Brain microvascular endothelial cell (primary cell): Measurements from ENCODE around the gene DYNLT2B.

Experiments used
- DNase-seq: peaks from one replicate; pipeline ENCODE4 v3.0.0-alpha.2; 2020
- H3K27ac ChIP-seq: fragments of 250-450 bp; sonication (Bioruptor Pico); 2 replicates; pipeline ENCODE4 v1.5.1; 2020; ENCODE audit warnings: mild to moderate bottlenecking, moderate library complexity
- H3K27me3 ChIP-seq: fragments of 250-450 bp; sonication (Bioruptor Pico); replicated peaks from 2 replicates; pipeline ENCODE4 v1.5.1; 2020; ENCODE audit warnings: mild to moderate bottlenecking
- H3K36me3 ChIP-seq: fragments of 250-450 bp; sonication (Bioruptor Pico); replicated peaks from 2 replicates; pipeline ENCODE4 v1.5.1; 2020; ENCODE audit warnings: mild to moderate bottlenecking
- H3K4me3 ChIP-seq: 2 replicates; pipeline ENCODE4 v1.5.1; 2011; ENCODE audit warnings: low read depth, mild to moderate bottlenecking, control low read depth, low read length, moderate library complexity
- in situ Hi-C: cut with HindIII; loops from 2 replicates; pipeline ENCODE4 v1.10.0; 2017; ENCODE audit warnings: low sequenced_read_pairs, low pct_ligation_motif_present
- TF ChIP-seq, protein P1 (sequence below): IDR thresholded peaks from 2 replicates; pipeline ENCODE4 v1.5.1; 2011; ENCODE audit warnings: low read depth, mild to moderate bottlenecking, moderate library complexity, low read length, control low read depth, inconsistent platforms; ENCODE audit errors: missing control alignments

Gene DYNLT2B

DNA sequence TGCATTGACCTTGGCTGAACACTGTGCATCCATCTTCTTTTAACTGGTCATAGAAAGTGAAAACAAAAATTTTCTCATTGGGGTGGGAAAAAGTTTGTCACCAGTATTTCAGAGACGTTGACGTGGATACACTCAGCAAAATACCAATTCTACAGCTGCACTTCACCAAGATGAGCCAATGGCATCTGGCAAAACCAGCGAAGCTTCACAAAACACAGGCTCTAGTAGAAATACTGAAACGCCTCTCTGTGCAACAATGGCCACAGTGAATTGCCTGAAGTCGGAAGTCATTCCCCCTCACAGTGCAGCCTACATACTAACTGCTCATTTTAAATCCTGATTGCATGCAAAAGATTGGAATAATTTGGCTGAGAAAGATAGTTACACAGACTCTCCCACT, 47.5 kb downstream of the DYNLT2B start:
- Histone ChIP-seq H3K36me3 (peaks cover 31% of the 10 kb centered on the region), H3K27me3 (no peaks in the 10 kb centered on the region), H3K4me3 (no peak overlapping the region), H3K27ac (no peak overlapping the region)
- DNase-seq: no peak
- in situ Hi-C loops: no loop called here
- TF ChIP-seq, protein P1, sequence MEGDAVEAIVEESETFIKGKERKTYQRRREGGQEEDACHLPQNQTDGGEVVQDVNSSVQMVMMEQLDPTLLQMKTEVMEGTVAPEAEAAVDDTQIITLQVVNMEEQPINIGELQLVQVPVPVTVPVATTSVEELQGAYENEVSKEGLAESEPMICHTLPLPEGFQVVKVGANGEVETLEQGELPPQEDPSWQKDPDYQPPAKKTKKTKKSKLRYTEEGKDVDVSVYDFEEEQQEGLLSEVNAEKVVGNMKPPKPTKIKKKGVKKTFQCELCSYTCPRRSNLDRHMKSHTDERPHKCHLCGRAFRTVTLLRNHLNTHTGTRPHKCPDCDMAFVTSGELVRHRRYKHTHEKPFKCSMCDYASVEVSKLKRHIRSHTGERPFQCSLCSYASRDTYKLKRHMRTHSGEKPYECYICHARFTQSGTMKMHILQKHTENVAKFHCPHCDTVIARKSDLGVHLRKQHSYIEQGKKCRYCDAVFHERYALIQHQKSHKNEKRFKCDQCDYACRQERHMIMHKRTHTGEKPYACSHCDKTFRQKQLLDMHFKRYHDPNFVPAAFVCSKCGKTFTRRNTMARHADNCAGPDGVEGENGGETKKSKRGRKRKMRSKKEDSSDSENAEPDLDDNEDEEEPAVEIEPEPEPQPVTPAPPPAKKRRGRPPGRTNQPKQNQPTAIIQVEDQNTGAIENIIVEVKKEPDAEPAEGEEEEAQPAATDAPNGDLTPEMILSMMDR: no peak

DNA sequence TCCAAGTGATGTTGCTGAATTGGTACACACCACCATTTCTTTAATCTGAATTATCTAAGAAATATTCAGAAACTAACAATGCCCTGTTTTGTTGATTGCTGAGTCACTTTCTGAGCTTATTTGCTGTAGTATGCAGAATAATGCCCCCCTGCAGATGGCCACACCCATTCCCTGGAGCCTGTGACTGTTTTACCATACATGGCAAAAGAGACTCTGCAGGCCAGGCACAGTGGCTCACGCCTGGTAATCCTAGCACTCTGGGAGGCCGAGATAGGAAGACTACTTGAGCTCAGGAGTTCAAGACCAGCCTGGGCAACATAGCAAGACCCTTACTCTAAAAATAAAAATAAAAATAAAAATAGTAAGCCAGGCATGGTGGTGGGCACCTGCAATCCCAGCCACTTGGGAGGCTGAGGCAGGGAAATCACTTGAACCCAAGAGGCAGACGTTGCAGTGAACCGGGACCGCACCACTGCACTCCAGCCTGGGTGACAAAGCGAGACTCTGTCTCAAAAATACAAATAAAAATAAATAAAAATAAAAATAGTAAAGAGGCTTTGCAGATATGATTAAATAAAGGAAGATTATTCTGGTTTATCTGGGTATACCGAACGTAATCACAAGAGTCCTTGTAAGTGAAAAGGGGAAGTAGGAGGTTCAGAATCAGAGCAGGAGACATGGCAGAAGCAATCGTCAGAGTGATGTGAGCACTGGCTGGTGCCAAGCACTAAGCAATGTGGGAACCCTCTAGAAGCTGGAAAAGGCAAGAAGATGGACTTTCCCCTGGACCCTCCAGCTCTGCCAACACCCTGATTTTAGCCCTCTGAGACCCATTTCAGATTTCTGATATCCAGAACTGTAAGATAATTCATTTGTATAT, 49.5 kb downstream of the DYNLT2B start:
- TF ChIP-seq, protein P1: no peak
- Histone ChIP-seq H3K27me3 (no peaks in the 10 kb centered on the region), H3K4me3 (no peak overlapping the region), H3K27ac (peak overlapping the region; percentile 62), H3K36me3 (peaks cover 40% of the 10 kb centered on the region)
- DNase-seq: peak; percentile 86
- in situ Hi-C loops: no loop called here

DNA sequence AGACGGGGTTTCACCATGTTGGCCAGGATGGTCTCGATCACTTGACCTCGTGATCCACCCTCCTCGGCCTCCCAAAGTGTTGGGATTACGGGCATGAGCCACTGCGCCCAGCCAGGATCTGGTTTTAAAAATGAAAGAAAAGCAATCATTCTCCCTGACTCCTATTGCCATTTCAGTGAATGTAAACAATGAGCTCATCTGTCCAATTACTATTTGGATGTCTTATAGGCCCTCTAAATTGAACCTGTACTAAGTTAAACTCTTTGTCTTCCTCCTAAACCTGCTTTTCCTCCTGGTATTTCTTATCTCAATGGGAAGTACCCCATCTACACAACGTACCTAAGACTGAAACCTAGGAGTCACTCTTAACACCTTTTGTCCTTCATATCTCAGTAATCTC, 54.2 kb downstream of the DYNLT2B start:
- TF ChIP-seq, protein P1: no peak
- H3K27me3 ChIP-seq: no peaks in the 10 kb centered on the region
- H3K36me3 ChIP-seq: peaks cover 29% of the 10 kb centered on the region
- H3K4me3 ChIP-seq: no peak overlapping the region
- no peak for DNase-seq
- no peak overlapping the region for H3K27ac ChIP-seq
- in situ Hi-C loops: no loop called here

DNA sequence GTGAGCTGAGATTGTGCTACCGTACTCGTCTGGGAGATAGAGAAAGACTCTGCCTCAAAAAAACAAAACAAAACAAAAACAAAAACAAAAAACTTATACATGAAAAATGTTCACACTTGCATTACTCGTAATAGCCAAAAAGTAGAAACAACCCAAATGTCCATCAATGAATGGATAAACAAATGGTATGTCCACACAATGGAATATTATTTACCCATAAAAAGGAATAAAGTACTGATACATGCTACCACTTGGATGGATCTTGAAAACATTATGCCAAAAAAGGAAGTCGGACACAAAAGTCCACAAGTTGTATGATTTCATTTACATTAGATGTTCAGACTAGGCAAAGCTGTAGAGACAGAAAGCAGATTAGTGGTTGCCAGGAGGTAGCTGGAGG, 57.3 kb downstream of the DYNLT2B start:
- TF ChIP-seq, protein P1: no peak
- Histone ChIP-seq H3K27me3 (no peaks in the 10 kb centered on the region), H3K36me3 (peaks cover 34% of the 10 kb centered on the region), H3K4me3 (no peak overlapping the region), H3K27ac (no peak overlapping the region)
- no peak for DNase-seq
- in situ Hi-C loops: no loop called here

DNA sequence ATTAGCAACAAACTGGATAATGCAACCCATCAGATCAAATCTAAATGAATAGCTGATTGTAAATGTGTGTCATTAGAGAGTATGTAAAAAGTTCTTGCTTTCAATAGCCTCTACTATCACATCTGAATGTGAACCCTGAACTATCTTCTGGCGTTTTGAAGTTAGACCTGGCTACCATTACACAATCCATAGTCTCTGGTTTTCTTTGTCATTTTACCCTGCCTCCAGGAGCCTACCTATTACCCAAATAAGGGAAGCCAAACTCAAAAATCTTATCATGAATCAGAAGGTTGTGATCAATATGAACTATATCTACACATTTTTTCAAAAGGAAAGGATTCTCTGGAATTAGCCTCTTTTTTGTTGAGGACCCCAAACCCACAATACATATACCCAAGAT, 62.3 kb downstream of the DYNLT2B start:
- H3K27me3 ChIP-seq: no peaks in the 10 kb centered on the region
- TF ChIP-seq, protein P1: no peak
- peaks cover 34% of the 10 kb centered on the region for H3K36me3 ChIP-seq
- no peak for DNase-seq
- no peak overlapping the region for H3K27ac ChIP-seq
- no peak overlapping the region for H3K4me3 ChIP-seq
- in situ Hi-C loops: no loop called here
